Measurements from ENCODE around the gene PSAP.
"Not testable (repeated sequence)": the region's sequence is repeated elsewhere in the genome, so short reads cannot be mapped to it uniquely, and the experiment has no call there.

PSAP gene

GRCh38 chr10:71874680-71875354 lies 23.8 kb upstream of the PSAP start:
- H3K27ac ChIP-seq; DNase-seq (ENCODE audit: low read depth, low spot score): not testable (repeated sequence)

DNA sequence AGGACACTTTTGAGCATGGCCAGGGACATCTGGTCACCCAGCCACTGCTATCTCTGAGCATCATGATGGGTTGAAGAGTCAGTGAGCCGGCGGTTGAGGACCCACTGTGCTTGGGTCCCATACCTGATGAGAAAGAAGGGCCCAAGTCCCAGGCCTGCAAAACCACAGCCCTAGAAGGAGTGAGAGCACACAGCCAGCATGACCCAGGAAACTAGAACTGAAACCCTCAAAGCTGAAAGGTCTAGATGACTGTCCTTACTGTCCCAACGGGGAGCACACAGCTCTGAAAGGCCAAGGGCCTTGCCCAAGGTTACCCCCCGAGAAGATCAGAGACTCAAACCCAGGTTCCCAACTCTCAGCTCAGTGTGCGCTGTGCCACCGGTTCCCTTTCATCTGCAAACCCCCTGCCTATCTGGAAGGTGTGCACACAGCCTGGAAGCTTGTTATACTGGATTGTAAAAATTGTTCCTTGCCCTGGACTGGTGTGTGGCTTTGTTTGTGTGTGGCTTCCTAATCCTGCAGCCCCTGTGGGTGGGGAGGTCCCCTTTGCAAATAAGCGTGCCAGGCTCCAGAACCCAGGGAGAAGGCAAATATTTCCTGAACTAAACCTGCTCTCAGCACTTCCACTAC lies 22.6 kb upstream of the PSAP start:
- no peak overlapping the region for H3K27ac ChIP-seq
- DNase-seq (ENCODE audit: low read depth, low spot score), result no peak

DNA sequence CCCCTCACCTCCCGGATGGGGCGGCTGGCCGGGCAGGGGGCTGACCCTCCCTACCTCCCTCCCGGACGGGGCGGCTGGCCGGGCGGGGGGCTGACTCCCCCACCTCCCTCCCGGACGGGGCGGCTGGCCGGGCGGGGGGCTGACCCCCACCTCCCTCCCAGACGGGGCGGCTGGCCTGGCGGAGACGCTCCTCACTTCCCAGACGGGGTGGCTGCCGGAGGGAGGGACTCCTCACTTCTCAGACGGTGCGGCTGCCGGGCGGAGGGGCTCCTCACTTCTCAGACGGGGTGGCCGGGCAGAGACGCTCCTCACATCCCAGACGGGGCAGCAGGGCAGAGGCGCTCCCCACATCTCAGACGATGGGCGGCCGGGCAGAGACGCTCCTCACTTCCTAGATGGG lies 18.6 kb upstream of the PSAP start:
- not testable (repeated sequence) for H3K27ac ChIP-seq; DNase-seq (ENCODE audit: low read depth, low spot score)

DNA sequence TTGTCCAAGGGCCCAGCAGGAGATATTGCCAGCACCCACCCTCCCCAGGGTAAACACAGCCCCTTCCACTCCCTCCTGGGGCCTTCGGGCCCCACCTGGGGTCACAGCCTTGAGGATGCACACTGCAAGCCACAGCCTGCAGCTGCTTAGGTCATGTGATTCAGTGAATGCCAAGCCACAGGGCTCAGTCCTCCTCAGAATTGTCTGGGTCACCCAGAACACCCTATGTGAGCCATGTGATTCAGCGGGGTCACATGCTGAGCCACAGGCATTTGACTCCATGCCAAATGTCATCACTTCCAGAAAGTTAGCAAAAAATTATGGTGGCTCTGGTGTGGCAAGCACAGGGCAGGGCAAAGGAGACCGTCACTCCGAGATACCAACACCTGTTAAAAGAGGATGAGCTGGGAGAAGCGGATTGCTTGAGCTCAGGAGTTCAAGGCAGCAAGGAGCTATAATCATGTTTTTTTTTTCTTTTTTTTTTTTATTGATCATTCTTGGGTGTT lies 17.2 kb upstream of the PSAP start:
- peak overlapping the region; percentile 71 for H3K27ac ChIP-seq
- peak; percentile 55 for DNase-seq (ENCODE audit: low read depth, low spot score)

DNA sequence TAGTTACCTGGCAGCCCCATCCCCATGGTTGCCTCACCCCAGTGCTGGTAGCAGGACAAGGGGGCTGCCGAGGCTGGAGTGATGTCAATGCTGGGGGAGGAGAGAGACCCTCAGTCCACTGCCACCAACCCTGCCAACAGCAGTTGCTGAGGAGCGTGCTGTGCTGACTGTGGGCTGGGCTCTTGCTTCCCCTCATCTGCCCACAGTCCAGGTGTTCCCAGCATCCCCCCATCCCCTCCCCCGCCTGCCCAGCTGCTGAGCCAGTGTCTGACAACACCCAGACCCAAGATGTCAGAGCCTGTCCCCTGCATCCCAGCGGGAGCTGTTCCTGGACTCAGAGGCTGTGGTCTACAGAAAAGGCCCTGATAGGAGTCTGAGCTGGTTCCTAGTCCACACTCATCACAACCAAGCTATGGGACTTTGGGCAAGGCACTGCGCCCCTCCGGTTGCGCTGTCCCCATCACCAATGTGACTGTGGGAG lies 14.6 kb upstream of the PSAP start:
- no peak for DNase-seq (ENCODE audit: low read depth, low spot score)
- H3K27ac ChIP-seq, result no peak overlapping the region

DNA sequence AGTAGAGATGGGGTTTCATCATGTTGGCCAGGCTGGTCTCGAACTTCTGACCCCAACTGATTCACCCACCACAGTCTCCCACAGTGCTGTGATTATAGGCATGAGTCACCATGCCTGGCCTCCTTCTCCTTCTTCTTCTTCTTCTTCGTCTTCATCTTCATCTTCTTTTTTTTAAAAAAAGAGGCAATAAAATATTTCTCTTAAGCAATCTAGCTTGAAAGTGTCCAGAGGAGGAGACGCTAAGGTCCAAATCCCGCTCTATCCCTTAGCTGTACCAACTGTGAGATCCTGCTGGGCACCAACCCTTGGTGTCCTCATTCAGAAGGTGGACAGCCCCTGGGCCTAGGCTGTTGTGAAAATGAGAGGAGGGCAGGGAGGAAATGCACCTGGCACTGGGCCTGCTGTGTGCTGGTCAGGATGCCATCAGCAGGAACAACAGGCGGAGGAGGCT lies 13.9 kb upstream of the PSAP start:
- DNase-seq (ENCODE audit: low read depth, low spot score), result no peak
- peak overlapping the region; percentile 37 for H3K27ac ChIP-seq

GRCh38 chr10:71863203-71863602 lies 12.2 kb upstream of the PSAP start:
- no peak overlapping the region for H3K27ac ChIP-seq
- DNase-seq (ENCODE audit: low read depth, low spot score), result no peak

- peak overlapping the region; percentile 99 for H3K27ac ChIP-seq
- peak; percentile 95 for DNase-seq (ENCODE audit: low read depth, low spot score)
These were observed 9.4 kb upstream of the PSAP start for GRCh38 chr10:71860243-71861029.

- no peak for DNase-seq (ENCODE audit: low read depth, low spot score)
- no peak overlapping the region for H3K27ac ChIP-seq
These were observed 7.2 kb upstream of the PSAP start for GRCh38 chr10:71857934-71858890.

DNA sequence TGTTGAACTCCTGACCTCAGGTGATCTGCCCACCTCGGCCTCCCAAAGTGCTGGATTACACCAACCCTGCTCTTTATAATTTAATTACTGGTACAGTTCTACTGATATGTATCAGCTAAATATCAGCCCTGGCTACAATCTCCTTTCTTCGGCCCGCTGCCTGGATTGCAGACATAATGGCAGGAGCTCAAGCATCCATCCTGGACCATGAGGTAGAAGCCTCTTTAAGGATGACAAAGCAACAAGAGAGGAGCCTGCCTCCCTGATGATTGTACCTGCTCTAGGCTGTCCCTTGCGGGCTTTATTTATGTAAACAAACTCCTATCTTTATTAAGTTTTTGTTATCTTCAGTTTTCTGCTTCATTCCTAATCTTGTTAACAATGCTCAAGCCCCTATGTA lies 5.6 kb upstream of the PSAP start:
- DNase-seq (ENCODE audit: low read depth, low spot score), result no peak

GRCh38 chr10:71854031-71854430 lies 3.0 kb upstream of the PSAP start:
- no peak overlapping the region for H3K27ac ChIP-seq
- DNase-seq (ENCODE audit: low read depth, low spot score), result no peak

More for the DNA sequence above, 5.6 kb upstream of the PSAP start:
- H3K27ac ChIP-seq, result no peak overlapping the region

- H3K27ac ChIP-seq, result no peak overlapping the region
- DNase-seq (ENCODE audit: low read depth, low spot score), result no peak
These were observed 1.4 kb upstream of the PSAP start for GRCh38 chr10:71852355-71852937.

DNA sequence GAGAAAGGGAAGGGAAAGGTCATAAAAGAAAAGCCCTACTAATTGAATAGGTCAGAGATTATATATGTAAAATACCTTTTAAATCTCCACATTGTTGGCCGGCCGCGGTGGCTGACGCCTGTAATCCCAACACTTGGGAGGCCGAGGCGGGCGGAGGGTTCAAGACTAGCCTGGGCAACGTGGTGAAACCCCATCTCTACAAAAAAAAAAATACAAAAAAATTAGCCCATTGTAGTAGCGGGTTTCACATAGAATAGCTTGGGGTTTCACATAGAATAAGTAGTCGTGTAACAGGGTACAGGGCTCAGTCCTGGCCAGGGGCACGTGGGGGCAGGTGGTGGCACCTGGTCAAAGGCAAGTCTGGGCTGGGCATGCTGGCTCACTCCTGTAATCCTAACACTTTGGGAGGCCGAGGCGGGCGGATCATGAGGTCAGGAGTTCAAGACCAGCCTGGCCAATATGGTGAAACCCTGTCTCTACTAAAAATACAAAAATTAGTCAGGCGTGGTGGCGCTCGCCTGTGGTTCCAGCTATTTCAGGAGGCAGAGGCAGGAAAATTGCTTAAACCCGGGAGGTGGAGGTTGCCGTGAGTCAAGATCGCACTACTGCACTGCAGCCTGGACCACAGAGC lies 529 bp upstream of the PSAP start:
- peak overlapping the region; percentile 85 for H3K27ac ChIP-seq

GRCh38 chr10:71850021-71850742 lies 869 bp downstream of the PSAP start:
- no peak for DNase-seq (ENCODE audit: low read depth, low spot score)
- peak overlapping the region; percentile 85 for H3K27ac ChIP-seq

More for the DNA sequence above, 529 bp upstream of the PSAP start:
- not testable (repeated sequence) for DNase-seq (ENCODE audit: low read depth, low spot score)

GRCh38 chr10:71849461-71849908 lies 1.6 kb downstream of the PSAP start:
- no peak for DNase-seq (ENCODE audit: low read depth, low spot score)
- H3K27ac ChIP-seq, result no peak overlapping the region

- no peak for DNase-seq (ENCODE audit: low read depth, low spot score)
These were observed 2.5 kb downstream of the PSAP start for GRCh38 chr10:71848325-71849275.

GRCh38 chr10:71847418-71847817 lies 3.6 kb downstream of the PSAP start:
- no peak for DNase-seq (ENCODE audit: low read depth, low spot score)
- peak overlapping the region; percentile 77 for H3K27ac ChIP-seq

More at GRCh38 chr10:71848325-71849275, 2.5 kb downstream of the PSAP start:
- H3K27ac ChIP-seq, result peak overlapping the region; percentile 77
